ENCODE results near the gene CFAP46. TPM values are rescaled to one million over a fixed set of nuclear protein-coding genes. Genes with fewer than 3 reads are reported as not detected.

CFAP46 gene
- total and polyA plus RNA-seq, 9 of the 15 experiments (the other 6 are each of a cell fraction or from before 2014, with no cell fraction given) = not detected

DNA sequence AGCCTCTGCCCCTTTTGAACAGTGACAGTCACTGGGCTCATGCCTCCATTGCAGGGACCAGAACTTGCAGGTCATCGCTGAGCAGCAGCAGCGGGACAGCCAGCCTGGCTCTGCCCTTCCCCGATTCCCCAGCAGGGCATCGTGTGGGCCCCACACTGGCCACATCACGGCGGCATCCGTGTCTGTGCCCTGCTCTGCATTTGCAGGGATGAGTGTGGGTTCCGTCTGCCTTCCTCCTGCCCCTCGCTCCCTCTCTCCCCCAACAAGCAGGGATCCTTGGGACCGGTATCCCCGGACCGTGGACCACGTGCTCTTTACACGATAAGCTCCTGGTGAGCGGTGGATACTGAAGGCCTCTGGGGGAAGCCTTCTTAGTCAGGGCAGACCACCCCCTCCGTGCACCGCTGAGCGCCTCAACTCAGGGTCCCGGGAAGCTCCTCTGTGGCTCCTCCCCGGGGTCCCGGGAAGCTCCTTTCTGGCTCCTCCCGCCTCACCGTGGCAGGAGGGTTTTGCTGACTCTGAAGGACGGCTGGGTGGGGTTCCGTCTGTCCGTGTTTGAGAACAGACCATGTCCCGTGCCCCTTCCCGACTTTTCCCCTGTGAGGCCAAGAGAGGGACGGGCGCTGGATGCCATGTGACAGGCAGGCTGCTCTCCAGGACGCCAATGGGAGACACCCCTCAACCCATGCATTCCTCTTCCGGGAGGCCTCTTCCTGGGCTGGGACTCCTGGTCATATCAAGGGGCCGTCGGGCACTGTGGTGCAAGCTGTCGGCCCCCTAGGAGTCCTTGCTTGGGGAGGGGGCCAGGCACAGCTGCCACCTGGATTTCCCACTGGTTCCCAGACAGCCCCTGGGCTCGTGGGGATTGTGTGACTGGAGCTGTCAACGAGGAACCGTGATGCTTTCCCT, 132.9 kb downstream of the CFAP46 start:
- Histone ChIP-seq H3K9me1 (ENCODE audit: control insufficient read depth, insufficient read depth, low read length) (no peaks in the 10 kb centered on the region), H3K4me1 (replicated peaks in 1 of 2; ENCODE audit: control insufficient read depth in 2 of 2, insufficient read depth in 2 of 2, low read length in 2 of 2) (peaks cover 0 to 16% of the 10 kb centered on the region in 2 experiments; a peak in 1 of 5 replicates), H4K20me1 (replicated peaks; ENCODE audit: control insufficient read depth, insufficient read depth, low read length) (no peaks in the 10 kb centered on the region), H3K9me3 (replicated peaks; ENCODE audit: control insufficient read depth, insufficient read depth, low read depth, low read length) (no peaks in the 10 kb centered on the region), H3K27ac (ENCODE audit: extremely low read depth, low read depth, low read length) (no peak overlapping the region), H3K4me2 (ENCODE audit: insufficient read depth, low read length) (no peak overlapping the region), H3K79me2 (ENCODE audit: control insufficient read depth, insufficient read depth, low read length) (no peaks in the 10 kb centered on the region), H3K27me3 (ENCODE audit: control insufficient read depth in 2 of 2, insufficient read depth in 2 of 2, low read length in 2 of 2) (peaks cover 0 to 25% of the 10 kb centered on the region in 2 experiments; a peak in 2 of 5 replicates), H3K9ac (ENCODE audit: insufficient read depth in 1 of 2, low read depth in 2 of 2, low read length in 2 of 2) (no peak overlapping the region), H3K4me3 (no peak overlapping the region), H3K36me3 (ENCODE audit: control insufficient read depth, insufficient read depth, low read length) (no peaks in the 10 kb centered on the region), H2AFZ (ENCODE audit: low read depth, low read length) (no peak overlapping the region)
- WGBS (ENCODE audit: insufficient coverage, low coverage, missing lambda C conversion rate) = 2% methylated on average over 29 of the region's 38 CpGs
- intact Hi-C loops (cut with micrococcal nuclease) (no loop called here), in situ Hi-C loops (cut with MboI) (no loop called here)
- no TSS peak for BruUV-seq (replicated peaks)
- CTCF ChIA-PET (ENCODE audit: low intra/inter-chr PET ratio) = no interaction called here
- no peak for DNase-seq (ENCODE audit: extremely low read depth in 1 of 4, low spot score in 3 of 4)
- no peak for FAIRE-seq
- ATAC-seq = no peak
- POLR2A ChIA-PET = no interaction called here
- TF ChIP-seq ILK (tag; IDR thresholded peaks at IDR 0.05; ENCODE audit: borderline replicate concordance, low read depth) (no peak), ZNF165 (CRISPR knock-in tag; IDR thresholded peaks at IDR 0.05; ENCODE audit: borderline replicate concordance) (no peak), TARDBP (IDR thresholded peaks at IDR 0.05) (no peak), HDGF (IDR thresholded peaks at IDR 0.05) (no peak), TCF3 (CRISPR knock-in tag; IDR thresholded peaks at IDR 0.05) (no peak), RBM15 (IDR thresholded peaks at IDR 0.05; ENCODE audit: insufficient read depth, low read length) (no peak), MED1 (CRISPR knock-in tag; IDR thresholded peaks at IDR 0.05; ENCODE audit: borderline replicate concordance) (no peak), SMAD4 (CRISPR knock-in tag; conservative IDR thresholded peaks at IDR 0.05) (no peak), ZNF239 (CRISPR knock-in tag; IDR thresholded peaks at IDR 0.05) (no peak), ZNF124 (CRISPR knock-in tag; IDR thresholded peaks at IDR 0.05) (no peak), KAT8 (IDR thresholded peaks at IDR 0.05; ENCODE audit: low read depth) (no peak), TEAD1 (CRISPR knock-in tag; IDR thresholded peaks at IDR 0.05) (no peak), GATA2 (CRISPR knock-in tag; IDR thresholded peaks at IDR 0.05) (no peak), TAF9B (IDR thresholded peaks at IDR 0.05; ENCODE audit: partially characterized antibody) (no peak), MTF1 (CRISPR knock-in tag; IDR thresholded peaks at IDR 0.05; ENCODE audit: borderline replicate concordance) (no peak), PYGO2 (tag; IDR thresholded peaks at IDR 0.05) (no peak)
- TF ChIP-seq, protein P1, sequence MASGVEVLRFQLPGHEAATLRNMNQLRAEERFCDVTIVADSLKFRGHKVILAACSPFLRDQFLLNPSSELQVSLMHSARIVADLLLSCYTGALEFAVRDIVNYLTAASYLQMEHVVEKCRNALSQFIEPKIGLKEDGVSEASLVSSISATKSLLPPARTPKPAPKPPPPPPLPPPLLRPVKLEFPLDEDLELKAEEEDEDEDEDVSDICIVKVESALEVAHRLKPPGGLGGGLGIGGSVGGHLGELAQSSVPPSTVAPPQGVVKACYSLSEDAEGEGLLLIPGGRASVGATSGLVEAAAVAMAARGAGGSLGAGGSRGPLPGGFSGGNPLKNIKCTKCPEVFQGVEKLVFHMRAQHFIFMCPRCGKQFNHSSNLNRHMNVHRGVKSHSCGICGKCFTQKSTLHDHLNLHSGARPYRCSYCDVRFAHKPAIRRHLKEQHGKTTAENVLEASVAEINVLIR (CRISPR knock-in tag; IDR thresholded peaks at IDR 0.05) = no peak
- TF ChIP-seq, protein P2, sequence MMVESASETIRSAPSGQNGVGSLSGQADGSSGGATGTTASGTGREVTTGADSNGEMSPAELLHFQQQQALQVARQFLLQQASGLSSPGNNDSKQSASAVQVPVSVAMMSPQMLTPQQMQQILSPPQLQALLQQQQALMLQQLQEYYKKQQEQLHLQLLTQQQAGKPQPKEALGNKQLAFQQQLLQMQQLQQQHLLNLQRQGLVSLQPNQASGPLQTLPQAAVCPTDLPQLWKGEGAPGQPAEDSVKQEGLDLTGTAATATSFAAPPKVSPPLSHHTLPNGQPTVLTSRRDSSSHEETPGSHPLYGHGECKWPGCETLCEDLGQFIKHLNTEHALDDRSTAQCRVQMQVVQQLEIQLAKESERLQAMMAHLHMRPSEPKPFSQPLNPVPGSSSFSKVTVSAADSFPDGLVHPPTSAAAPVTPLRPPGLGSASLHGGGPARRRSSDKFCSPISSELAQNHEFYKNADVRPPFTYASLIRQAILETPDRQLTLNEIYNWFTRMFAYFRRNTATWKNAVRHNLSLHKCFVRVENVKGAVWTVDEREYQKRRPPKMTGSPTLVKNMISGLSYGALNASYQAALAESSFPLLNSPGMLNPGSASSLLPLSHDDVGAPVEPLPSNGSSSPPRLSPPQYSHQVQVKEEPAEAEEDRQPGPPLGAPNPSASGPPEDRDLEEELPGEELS (CRISPR knock-in tag; IDR thresholded peaks at IDR 0.05; ENCODE audit: borderline replicate concordance) = no peak
- TF ChIP-seq, protein P3, sequence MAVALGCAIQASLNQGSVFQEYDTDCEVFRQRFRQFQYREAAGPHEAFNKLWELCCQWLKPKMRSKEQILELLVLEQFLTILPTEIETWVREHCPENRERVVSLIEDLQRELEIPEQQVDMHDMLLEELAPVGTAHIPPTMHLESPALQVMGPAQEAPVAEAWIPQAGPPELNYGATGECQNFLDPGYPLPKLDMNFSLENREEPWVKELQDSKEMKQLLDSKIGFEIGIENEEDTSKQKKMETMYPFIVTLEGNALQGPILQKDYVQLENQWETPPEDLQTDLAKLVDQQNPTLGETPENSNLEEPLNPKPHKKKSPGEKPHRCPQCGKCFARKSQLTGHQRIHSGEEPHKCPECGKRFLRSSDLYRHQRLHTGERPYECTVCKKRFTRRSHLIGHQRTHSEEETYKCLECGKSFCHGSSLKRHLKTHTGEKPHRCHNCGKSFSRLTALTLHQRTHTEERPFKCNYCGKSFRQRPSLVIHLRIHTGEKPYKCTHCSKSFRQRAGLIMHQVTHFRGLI (CRISPR knock-in tag; IDR thresholded peaks at IDR 0.05) = no peak
